Stomach smooth muscle (tissue), 2 donors: ENCODE measurements around the gene BCHE.

Experiments
- H3K27ac ChIP-seq: one replicate; pipeline ENCODE4 v1.7.0; 2013; ENCODE audit warnings: mild to moderate bottlenecking, low read length, inconsistent platforms
- H3K27me3 ChIP-seq, 2 donors: one replicate each; pipeline ENCODE4 v1.7.0; 2013; ENCODE audit warnings: low read length in 2 of 2; ENCODE audit not compliant: insufficient read depth in 2 of 2, control insufficient read depth in 1 of 2
- H3K36me3 ChIP-seq, 2 donors: one replicate each; pipeline ENCODE4 v1.7.0; 2013; ENCODE audit warnings: low read length in 2 of 2; ENCODE audit not compliant: control insufficient read depth in 2 of 2, insufficient read depth in 2 of 2
- H3K4me1 ChIP-seq: one replicate; pipeline ENCODE4 v1.7.0; 2013; ENCODE audit warnings: low read length; ENCODE audit not compliant: control insufficient read depth, insufficient read depth
- H3K4me3 ChIP-seq, 2 donors: one replicate each; pipeline ENCODE4 v1.7.0; 2013; ENCODE audit warnings: low read length in 2 of 2
- H3K9ac ChIP-seq, 2 donors: one replicate each; pipeline ENCODE4 v1.7.0; 2013; ENCODE audit warnings: low read length in 2 of 2, mild to moderate bottlenecking in 1 of 2
- H3K9me3 ChIP-seq, 2 donors: one replicate each; pipeline ENCODE4 v1.7.0; 2013; ENCODE audit warnings: low read length in 2 of 2; ENCODE audit not compliant: control insufficient read depth in 2 of 2
- donor health status: healthy.
- donor health status: Pancreatic carcinoma.

BCHE gene

DNA sequence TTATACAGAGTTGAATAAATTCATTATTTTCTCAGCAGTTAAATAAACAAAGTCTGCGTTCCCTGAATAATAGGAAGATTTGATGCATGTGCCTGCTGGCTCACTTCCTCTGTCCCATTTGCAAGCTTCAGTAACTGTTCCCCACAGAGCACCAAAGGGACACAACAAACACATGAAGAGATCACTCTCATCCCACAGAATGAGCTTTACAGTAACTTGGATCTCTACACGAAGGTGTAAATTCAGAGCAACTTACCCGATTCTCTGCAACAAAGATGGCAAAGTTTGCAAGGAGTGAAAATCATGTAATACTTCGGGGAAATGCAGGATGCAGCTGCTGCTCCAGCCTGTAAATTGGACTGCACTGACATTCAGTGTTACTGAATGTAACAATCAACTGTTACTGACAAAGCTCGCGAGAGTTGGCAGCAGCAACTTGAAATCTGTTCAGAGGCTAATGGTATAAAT is at the start of gene BCHE:
BCHE (minus strand) TSS at position 366 of the 468 bp plus-strand sequence. CDS start 6,390 bp downstream, outside the sequence.
- H3K27ac ChIP-seq = no peak within 1 kb of the TSS
- no peaks in the 10 kb centered on the region for H3K4me1 ChIP-seq
- no peaks in the 10 kb centered on the region for H3K36me3 ChIP-seq
- peak within 1 kb of the TSS; percentile 71 to 94 for H3K4me3 ChIP-seq
- peak within 1 kb of the TSS; percentile 60 to 68 for H3K9ac ChIP-seq
- H3K27me3 ChIP-seq = no peaks in the 10 kb centered on the region
- no peaks in the 10 kb centered on the region for H3K9me3 ChIP-seq

DNA sequence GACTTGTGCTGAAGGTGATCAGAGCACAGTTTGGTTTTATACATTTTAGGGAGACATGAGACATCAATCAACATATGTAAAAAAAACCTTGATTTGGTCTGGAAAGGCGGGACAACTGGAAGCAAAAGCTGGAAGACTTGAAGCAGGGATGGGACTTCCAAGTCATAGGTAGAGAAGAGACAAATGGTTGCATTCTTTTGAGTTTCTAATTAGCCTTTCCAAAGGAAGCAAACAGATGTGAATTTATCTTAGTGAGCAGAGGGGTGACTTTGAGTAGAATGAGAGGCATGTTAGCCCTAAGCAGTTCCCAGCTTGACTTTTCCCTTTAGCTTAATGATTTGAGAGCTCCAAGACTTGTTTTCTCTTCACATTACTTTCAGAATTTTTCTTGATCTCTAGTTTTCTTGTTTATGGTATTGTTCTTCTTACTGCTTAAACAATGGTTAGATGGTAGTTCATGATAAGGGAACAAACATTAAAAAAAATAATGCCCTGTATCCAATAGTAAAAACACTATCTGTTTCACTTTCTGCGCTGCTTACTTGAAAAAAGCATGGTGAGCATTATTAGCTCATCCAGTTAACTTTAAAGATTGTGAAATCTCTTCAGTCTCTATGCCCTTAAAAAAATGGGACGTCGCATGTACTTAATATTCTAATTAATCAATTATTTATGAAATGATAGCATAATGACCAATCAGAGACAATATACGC is 48.5 kb upstream of the BCHE start:
- Histone ChIP-seq H3K9ac (no peak overlapping the region), H3K4me3 (no peak overlapping the region), H3K36me3 (no peaks in the 10 kb centered on the region), H3K9me3 (no peaks in the 10 kb centered on the region), H3K27ac (no peak overlapping the region), H3K4me1 (no peaks in the 10 kb centered on the region), H3K27me3 (no peaks in the 10 kb centered on the region)

DNA sequence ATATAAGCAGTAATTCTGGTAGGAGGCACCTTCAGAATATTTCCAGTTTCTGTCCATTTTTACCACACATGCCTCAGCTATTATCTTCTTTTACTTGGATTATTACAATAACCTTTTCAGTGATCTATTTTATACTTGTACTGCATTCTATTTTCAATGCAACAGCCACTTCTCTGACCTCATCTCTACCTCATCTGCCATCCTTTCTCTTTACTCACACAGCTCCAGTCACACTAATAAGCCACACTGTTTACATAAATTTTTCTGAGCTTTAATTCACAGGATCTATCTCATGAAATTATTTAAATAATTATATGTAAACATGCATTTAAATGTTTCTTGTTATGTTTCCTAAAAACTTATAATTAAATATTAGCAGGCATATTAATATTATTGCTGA is 47.3 kb upstream of the BCHE start:
- no peaks in the 10 kb centered on the region for H3K36me3 ChIP-seq
- H3K4me3 ChIP-seq = no peak overlapping the region
- H3K27me3 ChIP-seq = no peaks in the 10 kb centered on the region
- H3K9me3 ChIP-seq = no peaks in the 10 kb centered on the region
- no peak overlapping the region for H3K9ac ChIP-seq
- no peak overlapping the region for H3K27ac ChIP-seq
- H3K4me1 ChIP-seq = no peaks in the 10 kb centered on the region

DNA sequence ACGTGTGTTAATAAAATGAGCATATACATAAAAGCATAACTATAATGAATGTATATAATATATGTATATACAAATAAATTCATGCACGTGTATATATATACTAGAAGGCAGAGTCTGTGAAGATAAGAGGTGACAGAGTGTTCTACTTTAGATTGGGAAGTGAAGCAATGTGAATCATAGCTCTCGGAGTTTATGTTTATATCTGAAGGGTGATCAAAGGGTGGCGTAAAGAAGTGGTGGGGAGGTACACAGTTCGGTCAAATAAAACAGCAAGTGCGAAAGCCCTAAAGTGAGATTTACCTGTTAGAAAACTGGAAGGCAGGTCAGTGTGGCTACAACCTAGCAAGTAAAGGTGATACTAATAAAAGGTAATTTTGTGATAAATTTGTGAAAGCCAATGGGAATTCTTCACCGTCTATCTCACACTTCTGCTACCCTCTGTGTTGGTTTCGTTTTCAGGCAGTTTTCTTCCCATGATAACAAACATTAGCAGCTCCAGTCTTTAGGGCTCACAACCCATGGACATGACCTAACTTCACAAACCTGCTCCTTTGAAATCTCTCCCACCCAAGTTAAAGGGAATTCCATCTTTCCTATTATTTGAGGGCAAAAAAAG is 46.7 kb upstream of the BCHE start:
- Histone ChIP-seq H3K9ac (no peak overlapping the region), H3K9me3 (no peaks in the 10 kb centered on the region), H3K27ac (no peak overlapping the region), H3K27me3 (no peaks in the 10 kb centered on the region), H3K4me1 (no peaks in the 10 kb centered on the region), H3K4me3 (peak overlapping the region in 1 of 2 donors; percentile 54), H3K36me3 (no peaks in the 10 kb centered on the region)

DNA sequence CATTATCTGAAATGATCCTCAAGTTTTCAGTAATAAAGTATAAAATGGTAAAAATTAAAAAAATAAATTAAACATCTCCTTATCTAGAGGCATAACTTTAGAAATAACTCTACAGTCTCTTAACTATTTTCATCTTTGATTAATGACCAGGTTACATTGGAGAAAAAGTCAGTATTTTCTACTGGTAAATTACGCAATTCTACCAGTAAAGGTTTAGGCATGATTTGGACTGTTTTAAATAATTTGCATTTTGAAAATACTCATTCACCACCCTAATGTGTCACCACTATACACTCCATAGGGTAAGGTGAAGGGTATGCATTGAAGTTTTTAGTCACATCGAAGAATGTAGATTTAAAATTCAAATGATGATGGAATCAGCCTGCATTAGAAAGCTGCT is 45.9 kb upstream of the BCHE start:
- no peak overlapping the region for H3K4me3 ChIP-seq
- no peak overlapping the region for H3K9ac ChIP-seq
- no peaks in the 10 kb centered on the region for H3K9me3 ChIP-seq
- no peaks in the 10 kb centered on the region for H3K4me1 ChIP-seq
- no peak overlapping the region for H3K27ac ChIP-seq
- H3K36me3 ChIP-seq = no peaks in the 10 kb centered on the region
- no peaks in the 10 kb centered on the region for H3K27me3 ChIP-seq

DNA sequence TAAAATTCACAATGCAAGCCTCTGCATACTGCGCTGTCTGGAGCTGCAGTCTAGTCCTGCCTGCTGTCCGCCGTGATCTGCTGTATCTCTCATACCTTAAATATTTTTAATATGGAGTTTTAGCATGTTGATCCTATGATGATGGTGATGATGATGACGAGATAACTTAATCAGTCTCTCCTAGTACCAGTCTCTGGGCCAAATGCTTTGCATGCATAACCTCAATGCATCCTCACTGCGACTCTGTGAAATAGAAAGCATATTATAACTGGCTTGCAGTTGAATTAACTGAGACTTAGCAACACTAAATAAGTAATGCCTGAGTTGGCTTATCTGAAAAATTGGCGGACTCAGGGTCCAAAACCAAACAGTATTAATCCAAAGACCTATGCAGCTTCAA is 38.4 kb upstream of the BCHE start:
- H3K27me3 ChIP-seq = no peaks in the 10 kb centered on the region
- H3K4me3 ChIP-seq = no peak overlapping the region
- no peak overlapping the region for H3K27ac ChIP-seq
- H3K9me3 ChIP-seq = no peaks in the 10 kb centered on the region
- no peaks in the 10 kb centered on the region for H3K4me1 ChIP-seq
- H3K9ac ChIP-seq = no peak overlapping the region
- no peaks in the 10 kb centered on the region for H3K36me3 ChIP-seq

DNA sequence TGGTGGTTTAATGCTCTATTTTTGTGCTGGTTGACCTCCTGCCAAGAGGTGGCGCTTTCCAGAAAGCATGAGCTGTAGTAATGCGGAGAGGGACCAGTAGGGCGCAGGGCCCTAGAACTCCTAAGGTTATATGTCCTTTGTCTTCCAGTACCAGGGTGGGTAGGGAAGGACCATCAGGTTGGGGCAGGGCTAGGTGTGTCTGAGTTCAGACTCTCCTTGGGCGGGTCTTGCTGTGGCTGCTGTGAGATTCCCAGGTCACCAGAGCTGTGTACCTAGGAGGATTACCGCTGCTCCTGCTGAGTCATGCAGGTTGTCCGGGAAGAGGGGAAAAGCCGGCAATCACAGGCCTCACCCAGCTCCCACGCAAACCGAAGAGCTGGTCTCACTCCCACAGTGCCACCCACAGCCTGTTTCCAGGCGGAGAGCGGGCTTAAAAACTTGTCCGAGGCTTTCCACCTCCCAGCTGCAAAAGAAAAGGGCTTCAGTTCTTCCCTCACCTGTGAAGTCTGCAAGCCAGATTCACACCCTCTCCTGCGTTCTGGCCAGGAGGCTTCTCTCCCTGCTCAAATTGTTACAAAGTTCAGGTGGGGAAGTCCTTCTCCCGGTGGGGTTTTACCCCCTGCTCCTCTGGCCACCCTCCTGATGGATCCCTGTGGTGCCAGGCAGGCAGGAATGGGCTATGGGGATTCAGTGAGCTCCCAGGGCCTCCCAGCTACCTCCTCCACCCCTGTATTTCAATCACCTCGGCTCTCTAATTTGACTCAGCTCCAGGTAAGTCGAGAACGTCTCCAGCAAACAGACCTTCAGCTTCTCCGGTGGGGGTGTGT is 37.7 kb upstream of the BCHE start:
- H3K27me3 ChIP-seq = no peaks in the 10 kb centered on the region

DNA sequence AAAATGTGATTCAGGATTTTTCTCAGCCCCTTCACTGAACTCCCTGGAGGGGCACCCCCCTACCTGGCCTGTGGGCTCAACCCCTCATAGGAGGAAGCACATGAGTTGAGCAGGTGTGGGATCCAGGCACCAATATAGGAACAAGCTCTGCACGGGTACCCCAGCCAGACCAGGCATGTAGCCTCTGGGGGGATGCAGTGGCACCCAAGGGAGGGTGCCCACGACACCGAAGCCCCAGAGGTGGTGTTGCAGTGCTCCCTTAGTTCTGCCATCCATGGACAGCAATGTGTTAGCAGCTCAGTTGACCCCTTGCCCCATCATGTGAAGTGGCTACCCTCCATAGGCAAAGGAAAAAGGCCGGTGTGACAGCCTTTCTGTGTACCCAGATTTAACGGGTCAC is 30.9 kb upstream of the BCHE start:
- no peak overlapping the region for H3K4me3 ChIP-seq
- no peaks in the 10 kb centered on the region for H3K27me3 ChIP-seq
- H3K9me3 ChIP-seq = no peaks in the 10 kb centered on the region
- H3K27ac ChIP-seq = no peak overlapping the region
- no peaks in the 10 kb centered on the region for H3K36me3 ChIP-seq
- H3K4me1 ChIP-seq = no peaks in the 10 kb centered on the region
- H3K9ac ChIP-seq = no peak overlapping the region

More for the DNA sequence above, 37.7 kb upstream of the BCHE start:
- H3K4me3 ChIP-seq = no peak overlapping the region
- no peak overlapping the region for H3K9ac ChIP-seq
- no peaks in the 10 kb centered on the region for H3K9me3 ChIP-seq
- H3K27ac ChIP-seq = no peak overlapping the region
- H3K4me1 ChIP-seq = no peaks in the 10 kb centered on the region
- no peaks in the 10 kb centered on the region for H3K36me3 ChIP-seq

DNA sequence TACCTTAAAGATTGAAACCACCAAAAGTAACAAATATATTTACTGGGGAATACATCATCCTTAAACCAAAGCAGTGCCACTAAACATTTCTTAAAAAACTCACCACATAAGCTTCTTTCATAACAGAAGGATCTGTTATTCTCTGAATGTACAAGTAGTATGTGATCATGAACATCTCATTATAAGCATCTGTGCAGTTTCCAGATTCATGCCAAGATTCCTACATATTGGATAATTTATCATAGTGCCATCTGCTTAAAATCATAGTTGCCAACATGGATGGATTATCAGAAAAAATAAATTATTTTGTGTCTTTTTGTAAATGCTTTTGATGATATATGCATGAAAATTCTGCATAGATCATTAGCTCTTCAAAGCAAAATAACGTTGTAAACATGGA is 21.8 kb upstream of the BCHE start:
- Histone ChIP-seq H3K36me3 (no peaks in the 10 kb centered on the region), H3K9ac (no peak overlapping the region), H3K27ac (no peak overlapping the region), H3K9me3 (no peaks in the 10 kb centered on the region), H3K4me1 (no peaks in the 10 kb centered on the region), H3K4me3 (no peak overlapping the region), H3K27me3 (no peaks in the 10 kb centered on the region)

DNA sequence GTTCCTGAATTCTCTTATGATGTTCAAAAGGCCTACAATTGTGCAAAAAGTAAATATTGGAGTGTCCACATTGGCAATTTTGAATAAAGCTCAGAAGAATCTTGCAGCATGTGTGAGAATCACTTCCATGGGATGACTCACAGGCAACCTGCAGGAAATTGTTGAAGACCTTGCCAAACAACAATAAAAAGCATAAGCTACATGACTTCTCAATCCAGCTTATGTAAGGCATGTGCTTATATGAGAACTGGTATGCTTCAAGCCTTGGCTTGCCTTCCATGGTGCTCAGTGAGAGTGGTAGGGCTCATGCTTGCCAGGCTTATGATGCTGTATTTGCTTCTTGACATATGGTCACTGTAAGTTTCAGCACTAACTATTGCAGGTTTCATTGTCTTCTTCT is 18.4 kb upstream of the BCHE start:
- no peaks in the 10 kb centered on the region for H3K27me3 ChIP-seq
- H3K36me3 ChIP-seq = no peaks in the 10 kb centered on the region
- H3K9ac ChIP-seq = no peak overlapping the region
- H3K9me3 ChIP-seq = no peaks in the 10 kb centered on the region
- no peak overlapping the region for H3K4me3 ChIP-seq
- H3K4me1 ChIP-seq = no peaks in the 10 kb centered on the region
- no peak overlapping the region for H3K27ac ChIP-seq
